Fibroblast of mammary gland (primary cell): Measurements from ENCODE around the gene RHBDL2.
"Not testable (repeated sequence)": the region's sequence is repeated elsewhere in the genome, so short reads cannot be mapped to it uniquely, and the experiment has no call there.

ENCODE experiments used
- DNase-seq: peaks from one replicate; pipeline ENCODE4 v3.0.0-alpha.2; 2010; ENCODE audit warnings: low read depth
- H3K4me3 ChIP-seq: 2 replicates; pipeline ENCODE4 v1.5.1; 2011; ENCODE audit warnings: low read depth, mild to moderate bottlenecking, low read length, moderate library complexity; ENCODE audit not compliant: control insufficient read depth
- TF ChIP-seq, protein P1 (sequence below): conservative IDR thresholded peaks from 2 replicates; pipeline ENCODE4 v1.5.1; 2011; ENCODE audit warnings: low read depth, low read length, inconsistent platforms; ENCODE audit not compliant: control insufficient read depth, insufficient read depth

Gene RHBDL2

DNA sequence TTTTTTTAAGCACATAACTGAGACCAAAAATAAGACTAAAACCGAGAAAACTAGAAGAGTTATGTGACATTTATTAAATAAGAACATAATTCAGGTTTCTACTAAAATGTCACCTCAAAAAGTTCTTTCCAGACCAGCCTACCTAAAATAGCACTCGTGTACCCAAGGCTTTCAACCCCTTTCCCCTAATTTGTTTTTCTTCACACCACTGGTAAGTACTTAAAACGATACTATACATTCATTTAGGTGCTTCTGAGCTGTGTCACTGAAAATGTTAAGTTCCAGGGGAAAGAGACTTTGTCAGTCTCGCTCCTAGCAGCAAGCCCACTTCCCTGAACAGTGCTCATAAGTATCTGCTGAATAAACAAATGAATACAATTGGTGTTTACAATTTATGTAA is 88.8 kb downstream of the RHBDL2 start:
- DNase-seq, result no peak
- H3K4me3 ChIP-seq, result no peak overlapping the region
- TF ChIP-seq, protein P1, sequence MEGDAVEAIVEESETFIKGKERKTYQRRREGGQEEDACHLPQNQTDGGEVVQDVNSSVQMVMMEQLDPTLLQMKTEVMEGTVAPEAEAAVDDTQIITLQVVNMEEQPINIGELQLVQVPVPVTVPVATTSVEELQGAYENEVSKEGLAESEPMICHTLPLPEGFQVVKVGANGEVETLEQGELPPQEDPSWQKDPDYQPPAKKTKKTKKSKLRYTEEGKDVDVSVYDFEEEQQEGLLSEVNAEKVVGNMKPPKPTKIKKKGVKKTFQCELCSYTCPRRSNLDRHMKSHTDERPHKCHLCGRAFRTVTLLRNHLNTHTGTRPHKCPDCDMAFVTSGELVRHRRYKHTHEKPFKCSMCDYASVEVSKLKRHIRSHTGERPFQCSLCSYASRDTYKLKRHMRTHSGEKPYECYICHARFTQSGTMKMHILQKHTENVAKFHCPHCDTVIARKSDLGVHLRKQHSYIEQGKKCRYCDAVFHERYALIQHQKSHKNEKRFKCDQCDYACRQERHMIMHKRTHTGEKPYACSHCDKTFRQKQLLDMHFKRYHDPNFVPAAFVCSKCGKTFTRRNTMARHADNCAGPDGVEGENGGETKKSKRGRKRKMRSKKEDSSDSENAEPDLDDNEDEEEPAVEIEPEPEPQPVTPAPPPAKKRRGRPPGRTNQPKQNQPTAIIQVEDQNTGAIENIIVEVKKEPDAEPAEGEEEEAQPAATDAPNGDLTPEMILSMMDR, result no peak

DNA sequence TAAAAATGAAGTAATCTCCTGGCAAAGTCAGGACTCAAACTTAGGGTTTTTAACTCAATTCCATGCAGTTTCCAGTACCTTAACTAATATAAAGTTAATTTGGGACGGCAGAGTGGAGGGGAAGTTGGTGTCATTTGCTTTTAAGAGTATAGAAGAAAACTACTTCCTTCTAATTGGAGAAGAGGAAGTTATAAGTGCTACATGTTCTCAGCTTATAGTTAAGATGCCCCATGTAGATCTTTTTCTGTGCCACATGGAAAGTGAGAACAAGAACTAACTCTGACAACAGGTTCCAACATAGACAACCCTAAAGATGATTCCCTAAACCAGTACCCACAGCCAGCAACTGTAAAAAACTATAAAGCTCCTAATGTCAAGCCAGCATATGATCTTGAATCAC is 93.6 kb downstream of the RHBDL2 start:
- no peak overlapping the region for H3K4me3 ChIP-seq
- TF ChIP-seq, protein P1, result no peak
- DNase-seq, result no peak

DNA sequence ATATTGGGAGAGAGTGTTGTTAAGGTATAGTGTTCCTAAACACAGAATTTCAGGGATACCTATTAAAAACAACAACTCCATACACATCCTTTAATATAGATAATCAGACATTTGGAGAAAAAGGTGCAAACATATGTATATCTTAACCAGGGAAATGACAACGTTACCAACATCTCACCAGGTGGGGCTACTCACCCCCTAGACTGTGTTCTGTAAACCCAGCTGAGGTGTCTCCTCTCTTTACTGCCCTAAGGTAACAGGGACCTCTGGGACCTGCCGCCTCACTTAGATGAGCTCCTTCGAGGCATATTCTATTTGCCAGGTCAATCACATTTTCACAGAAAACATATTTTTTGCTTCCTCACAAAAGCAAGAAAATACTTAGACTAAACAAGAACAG is 95.4 kb downstream of the RHBDL2 start:
- DNase-seq, result no peak
- no peak overlapping the region for H3K4me3 ChIP-seq
- TF ChIP-seq, protein P1, result no peak

DNA sequence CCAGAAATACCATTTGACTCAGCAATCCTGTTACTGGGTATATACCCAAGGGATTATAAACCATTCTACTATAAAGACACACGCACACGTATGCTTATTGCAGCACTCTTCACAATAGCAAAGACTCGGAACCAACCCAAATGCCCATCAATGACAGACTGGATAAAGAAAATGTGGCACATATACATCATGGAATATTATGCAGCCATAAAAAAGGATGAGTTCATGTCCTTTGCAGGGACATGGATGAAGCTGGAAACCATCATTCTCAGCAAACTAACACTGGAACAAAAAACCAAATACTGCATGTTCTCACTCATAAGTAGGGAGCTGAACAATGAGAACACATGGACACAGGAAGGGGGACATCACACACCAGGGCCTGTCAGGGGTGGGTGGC is 96.5 kb downstream of the RHBDL2 start:
- DNase-seq, H3K4me3 ChIP-seq: not testable (repeated sequence)

DNA sequence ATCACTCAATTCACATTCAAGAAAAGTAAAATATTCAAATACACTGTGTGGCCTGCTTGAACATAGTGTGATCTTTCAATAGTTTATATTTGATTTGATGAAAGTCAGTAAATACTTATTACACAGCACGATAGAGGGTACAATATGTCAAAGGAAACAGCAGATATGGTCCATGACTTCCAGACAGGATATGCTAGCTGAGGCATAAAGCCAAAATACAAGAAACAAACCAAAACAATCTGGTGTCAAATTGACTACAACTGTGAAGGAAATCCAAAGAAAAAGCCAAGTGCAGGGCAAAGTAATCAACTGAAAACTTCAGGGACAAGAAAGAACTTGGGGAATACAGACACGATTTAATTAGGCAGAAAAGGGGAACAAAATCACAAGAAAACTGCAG is 101.3 kb downstream of the RHBDL2 start:
- DNase-seq, result no peak
- TF ChIP-seq, protein P1, result no peak
- no peak overlapping the region for H3K4me3 ChIP-seq

DNA sequence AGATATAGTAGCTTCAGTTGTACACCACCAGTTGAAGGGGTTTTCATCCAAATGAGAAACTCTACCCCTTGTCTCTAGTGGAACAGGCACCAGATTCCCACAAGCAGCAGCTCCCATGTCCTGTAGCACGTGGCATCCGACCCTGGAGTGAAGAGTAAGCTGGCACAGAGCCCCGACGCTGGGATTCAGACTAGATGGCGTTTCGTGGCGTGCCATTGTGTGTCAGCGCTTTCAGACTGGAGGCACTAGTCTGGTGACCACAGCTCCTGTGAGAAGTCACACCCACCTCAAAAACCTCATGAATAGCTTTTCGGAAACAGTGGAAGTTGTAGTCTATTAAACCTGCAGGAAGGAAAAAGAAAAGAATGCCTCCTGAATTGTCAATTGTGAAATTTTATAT is 102.3 kb downstream of the RHBDL2 start:
- no peak overlapping the region for H3K4me3 ChIP-seq
- no peak for DNase-seq
- TF ChIP-seq, protein P1, result no peak

DNA sequence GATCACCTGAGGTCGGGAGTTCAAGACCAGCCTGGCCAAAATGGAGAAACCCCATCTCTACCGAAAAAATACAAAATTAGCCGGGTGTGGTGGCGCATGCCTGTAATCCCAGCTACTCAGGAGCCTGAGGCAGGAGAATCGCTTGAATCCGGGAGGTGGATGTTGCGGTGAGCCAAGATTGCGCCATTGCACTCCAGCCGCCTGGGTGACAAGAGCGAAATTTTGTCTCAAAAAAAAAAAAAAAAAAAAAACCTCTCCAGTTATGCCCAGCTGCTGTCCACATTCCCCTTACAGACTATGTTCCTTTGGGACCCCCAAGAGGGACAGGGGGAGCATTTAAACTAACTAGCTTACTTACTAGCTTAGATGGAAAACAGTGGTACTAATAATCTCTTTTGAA is 105.3 kb downstream of the RHBDL2 start:
- H3K4me3 ChIP-seq, DNase-seq: not testable (repeated sequence)
